Measurements from ENCODE around the gene FOXRED2. TPM values are rescaled to one million over a fixed set of nuclear protein-coding genes. Genes with fewer than 3 reads are reported as not detected.

The FOXRED2 gene
- total RNA-seq, 4 donors from 2014 or later = 4.6 to 7.5 (median 6.0) TPM

- TF ChIP-seq CTCF (IDR thresholded peaks at IDR 0.05; ENCODE audit: low read depth) = no peak
These were observed 40.6 kb downstream of the FOXRED2 start for GRCh38 chr22:36466258-36466657.

- no peak for TF ChIP-seq CTCF (IDR thresholded peaks at IDR 0.05; ENCODE audit: low read depth)
These were observed 41.4 kb downstream of the FOXRED2 start for GRCh38 chr22:36465232-36466021.

- no peak for TF ChIP-seq CTCF (IDR thresholded peaks at IDR 0.05; ENCODE audit: low read depth)
These were observed 42.1 kb downstream of the FOXRED2 start for GRCh38 chr22:36464715-36465231.

- TF ChIP-seq CTCF (IDR thresholded peaks at IDR 0.05; ENCODE audit: low read depth) = no peak
These were observed 43.1 kb downstream of the FOXRED2 start for GRCh38 chr22:36463783-36464184.

- TF ChIP-seq CTCF (IDR thresholded peaks at IDR 0.05; ENCODE audit: low read depth) = no peak
These were observed 44.9 kb downstream of the FOXRED2 start for GRCh38 chr22:36461665-36462649.

GRCh38 chr22:36460202-36460601 lies 46.6 kb downstream of the FOXRED2 start:
- no peak for TF ChIP-seq CTCF (IDR thresholded peaks at IDR 0.05; ENCODE audit: low read depth)

All from subcutaneous adipose tissue (tissue), 4 donors.